DOHH2 (cell line): ENCODE results near the gene DSTYK.
"Not testable (repeated sequence)": the region's sequence is repeated elsewhere in the genome, so short reads cannot be mapped to it uniquely, and the experiment has no call there.

ENCODE experiments used
- H3F3A ChIP-seq: fragments of 200-600 bp; sonication (generic), shearing (Covaris generic); 2 replicates; pipeline ENCODE4 v1.6.0; 2016; ENCODE audit warnings: antibody characterized with exemption, mild to moderate bottlenecking; ENCODE audit not compliant: control insufficient read depth, insufficient read depth
- H3K27ac ChIP-seq: fragments of 200-600 bp; sonication (generic); 2 replicates; pipeline ENCODE4 v1.5.1; 2014; ENCODE audit warnings: low read depth, mild to moderate bottlenecking, low read length, moderate library complexity
- H3K27me3 ChIP-seq: fragments of 200-600 bp; sonication (generic); 2 replicates; pipeline ENCODE4 v1.6.1; 2014; ENCODE audit warnings: mild to moderate bottlenecking, low read length, mixed read lengths; ENCODE audit not compliant: control insufficient read depth
- H3K36me3 ChIP-seq: fragments of 200-600 bp; sonication (generic); 2 replicates; pipeline ENCODE4 v1.6.1; 2014; ENCODE audit warnings: mild to moderate bottlenecking, low read length, moderate library complexity, mixed read lengths; ENCODE audit not compliant: control insufficient read depth
- H3K4me1 ChIP-seq: fragments of 200-600 bp; sonication (generic); 2 replicates; pipeline ENCODE4 v1.6.1; 2014; ENCODE audit warnings: mild to moderate bottlenecking, low read length, mixed read lengths; ENCODE audit not compliant: control insufficient read depth
- H3K4me2 ChIP-seq: fragments of 200-600 bp; sonication (generic); 2 replicates; pipeline ENCODE4 v1.6.0; 2014; ENCODE audit warnings: mild to moderate bottlenecking, low read length, moderate library complexity
- H3K4me3 ChIP-seq: fragments of 200-600 bp; sonication (generic); 2 replicates; pipeline ENCODE4 v1.5.1; 2014; ENCODE audit warnings: mild to moderate bottlenecking, low read length, mixed read lengths
- H3K79me2 ChIP-seq: fragments of 200-600 bp; sonication (generic); 2 replicates; pipeline ENCODE4 v1.6.1; 2014; ENCODE audit warnings: mild to moderate bottlenecking, low read length, mixed read lengths; ENCODE audit not compliant: control insufficient read depth
- H3K9me2 ChIP-seq: fragments of 200-600 bp; sonication (generic); replicated peaks from 2 replicates; pipeline ENCODE4 v1.6.1; 2014; ENCODE audit warnings: mild to moderate bottlenecking, low read length, mixed read lengths; ENCODE audit not compliant: control insufficient read depth
- H3K9me3 ChIP-seq: fragments of 200-600 bp; sonication (generic); 2 replicates; pipeline ENCODE4 v1.6.1; 2014; ENCODE audit warnings: antibody characterized with exemption, low read length, mixed read lengths; ENCODE audit not compliant: control insufficient read depth, insufficient read depth
- H4K20me1 ChIP-seq: fragments of 200-600 bp; sonication (generic); 2 replicates; pipeline ENCODE4 v1.6.0; 2014; ENCODE audit warnings: low read depth, mild to moderate bottlenecking, antibody characterized with exemption, low read length, moderate library complexity; ENCODE audit not compliant: control insufficient read depth, insufficient read depth
- CTCF ChIP-seq: fragments of 200-600 bp; sonication (generic); IDR thresholded peaks from one replicate; pipeline ENCODE4 v1.5.1; 2014; ENCODE audit warnings: antibody characterized with exemption, mild to moderate bottlenecking, low read depth, low read length; ENCODE audit not compliant: poor library complexity, severe bottlenecking
- EZH2phosphoT487 ChIP-seq: fragments of 200-600 bp; sonication (generic); IDR thresholded peaks from 2 replicates; pipeline ENCODE4 v1.6.1; 2017; ENCODE audit warnings: borderline replicate concordance, mild to moderate bottlenecking, antibody characterized with exemption, low read length, moderate library complexity, mixed read lengths

The DSTYK gene

DNA sequence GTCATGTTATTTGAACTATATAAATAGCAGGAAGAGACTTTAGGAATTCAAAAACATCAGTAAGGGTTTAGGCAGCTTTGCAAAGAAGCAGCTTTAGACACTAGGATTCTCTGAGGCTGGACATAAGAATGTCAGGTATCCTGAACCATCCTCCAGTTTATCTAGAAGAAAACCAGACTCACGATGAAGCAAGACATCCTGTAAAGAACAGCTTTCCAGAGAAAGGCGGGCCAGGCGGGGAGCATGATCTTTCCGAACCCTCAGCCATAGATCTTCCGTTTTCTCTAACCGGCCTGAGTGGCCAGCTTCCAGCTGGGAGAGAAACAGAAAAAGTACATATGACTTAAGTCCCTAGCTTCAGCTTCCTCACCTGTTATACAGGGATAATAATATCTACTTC lies 50.4 kb downstream of the DSTYK start:
- no peaks in the 10 kb centered on the region for H3K4me1 ChIP-seq
- no peak for TF ChIP-seq CTCF
- TF ChIP-seq EZH2phosphoT487, result no peak
- H4K20me1 ChIP-seq, result no peaks in the 10 kb centered on the region
- no peaks in the 10 kb centered on the region for H3K27me3 ChIP-seq
- no peak overlapping the region for H3K4me3 ChIP-seq
- H3K36me3 ChIP-seq, result peaks cover 58% of the 10 kb centered on the region
- no peaks in the 10 kb centered on the region for H3F3A ChIP-seq
- H3K9me3 ChIP-seq, result peaks cover 7% of the 10 kb centered on the region
- H3K4me2 ChIP-seq, result no peak overlapping the region
- H3K79me2 ChIP-seq, result no peaks in the 10 kb centered on the region
- no peak overlapping the region for H3K27ac ChIP-seq
- H3K9me2 ChIP-seq, result no peaks in the 10 kb centered on the region

GRCh38 chr1:205158048-205158616 lies 53.4 kb downstream of the DSTYK start:
- TF ChIP-seq CTCF (no peak), EZH2phosphoT487 (no peak)
- Histone ChIP-seq H3K36me3 (peaks cover 59% of the 10 kb centered on the region), H3K4me3 (no peak overlapping the region)

DNA sequence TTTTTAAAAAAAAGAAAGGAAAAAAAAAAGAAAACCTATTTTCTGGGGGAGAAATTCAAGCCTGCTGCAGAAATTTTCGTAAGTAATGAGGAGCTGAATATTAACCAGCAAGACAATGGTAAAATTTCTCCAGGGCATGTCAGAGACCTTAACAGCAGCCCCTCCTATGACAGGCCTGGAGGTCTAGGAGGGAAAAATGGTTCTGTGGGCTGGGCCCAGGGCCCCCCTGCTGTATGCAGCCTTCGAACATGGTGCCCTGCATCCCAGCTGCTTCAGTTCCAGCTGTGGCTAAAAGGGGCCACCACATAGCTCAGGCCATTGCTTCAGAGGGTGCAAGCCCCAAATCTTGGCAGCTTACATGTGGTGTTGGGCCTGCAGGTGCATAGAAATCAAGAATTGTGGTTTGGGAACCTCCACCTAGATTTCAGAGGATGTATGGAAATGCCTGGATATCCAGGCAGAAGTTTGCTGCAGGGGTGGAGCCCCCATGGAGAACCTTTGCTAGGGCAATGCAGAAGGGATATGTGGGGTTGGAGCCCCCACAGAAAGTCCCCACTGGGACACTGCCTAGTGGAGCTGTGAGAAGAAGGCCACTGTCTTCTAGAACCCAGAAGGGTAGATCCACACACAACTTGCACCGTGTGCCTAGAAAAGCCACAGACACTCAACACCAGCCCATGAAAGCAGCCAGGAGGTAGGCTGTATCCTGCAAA lies 55.7 kb downstream of the DSTYK start:
- H3K4me3 ChIP-seq, H3K79me2 ChIP-seq, H3F3A ChIP-seq, H3K4me2 ChIP-seq, H3K4me1 ChIP-seq, H3K27ac ChIP-seq, H4K20me1 ChIP-seq, H3K27me3 ChIP-seq, H3K9me2 ChIP-seq: not testable (repeated sequence)
- Histone ChIP-seq H3K9me3 (peaks cover 12% of the 10 kb centered on the region), H3K36me3 (peaks cover 49% of the 10 kb centered on the region)

More at GRCh38 chr1:205158048-205158616, 53.4 kb downstream of the DSTYK start:
- no peaks in the 10 kb centered on the region for H3K4me1 ChIP-seq
- no peaks in the 10 kb centered on the region for H3K79me2 ChIP-seq
- H3K27me3 ChIP-seq, result no peaks in the 10 kb centered on the region
- H3K9me2 ChIP-seq, result no peaks in the 10 kb centered on the region
- H3F3A ChIP-seq, result no peaks in the 10 kb centered on the region
- peaks cover 12% of the 10 kb centered on the region for H3K9me3 ChIP-seq
- H3K4me2 ChIP-seq, result no peak overlapping the region
- no peaks in the 10 kb centered on the region for H4K20me1 ChIP-seq
- no peak overlapping the region for H3K27ac ChIP-seq

- H4K20me1 ChIP-seq, result no peaks in the 10 kb centered on the region
- no peak overlapping the region for H3K4me2 ChIP-seq
- peaks cover 9% of the 10 kb centered on the region for H3K9me3 ChIP-seq
- H3K79me2 ChIP-seq, result no peaks in the 10 kb centered on the region
- H3K9me2 ChIP-seq, result no peaks in the 10 kb centered on the region
- H3K4me1 ChIP-seq, result no peaks in the 10 kb centered on the region
- TF ChIP-seq CTCF (no peak), EZH2phosphoT487 (no peak)
- no peaks in the 10 kb centered on the region for H3F3A ChIP-seq
- peaks cover 22% of the 10 kb centered on the region for H3K36me3 ChIP-seq
- no peak overlapping the region for H3K4me3 ChIP-seq
- H3K27me3 ChIP-seq, result no peaks in the 10 kb centered on the region
- no peak overlapping the region for H3K27ac ChIP-seq
Observed at GRCh38 chr1:205152505-205152904, 59.0 kb downstream of the DSTYK start.
